ENCODE data around the gene PTPA. TPM values are rescaled to one million over a fixed set of nuclear protein-coding genes. Genes with fewer than 3 reads are reported as not detected.

PTPA gene
- total and polyA plus RNA-seq, 9 of the 15 experiments (the other 6 are each of a cell fraction or from before 2014, with no cell fraction given), result 1.7 to 121 (median 72.6) TPM

GRCh38 chr9:129131300-129132145 lies 20.3 kb downstream of the PTPA start (continued):
- no peak for TF ChIP-seq NFYB (IDR thresholded peaks at IDR 0.05; ENCODE audit: extremely low read depth, insufficient read length)
- peak; percentile 34; the same call in 1 of the 2 replicates for TF ChIP-seq ATF7 (IDR thresholded peaks at IDR 0.05)
- TF ChIP-seq U2AF2 (optimal IDR thresholded peaks at IDR 0.05; ENCODE audit: low read depth, low read length), result no peak
- no peak for TF ChIP-seq ATF6 (CRISPR knock-in tag; IDR thresholded peaks at IDR 0.05)
- no peak for TF ChIP-seq NR3C1 (CRISPR knock-in tag; IDR thresholded peaks at IDR 0.05)
- no peak for TF ChIP-seq CUX1 (CRISPR knock-in tag; IDR thresholded peaks at IDR 0.05)
- no peak for TF ChIP-seq ZNF445 (CRISPR knock-in tag; IDR thresholded peaks at IDR 0.05; ENCODE audit: low read depth)
- no peak for TF ChIP-seq POLR3A (IDR thresholded peaks at IDR 0.05; ENCODE audit: borderline replicate concordance, extremely low read depth, insufficient read depth, insufficient read length)
- peak; percentile 79 for TF ChIP-seq DEAF1 (CRISPR knock-in tag; IDR thresholded peaks at IDR 0.05)
- no peak for TF ChIP-seq THAP12 (CRISPR knock-in tag; IDR thresholded peaks at IDR 0.05)
- 0 out of 2 replicates have a peak, but pooled peaks have one; percentile 16 for TF ChIP-seq BHLHE40 (IDR thresholded peaks at IDR 0.05; ENCODE audit: low read length)
- no peak for TF ChIP-seq ZNF140 (CRISPR knock-in tag; IDR thresholded peaks at IDR 0.05)
- TF ChIP-seq ZNF766 (CRISPR knock-in tag; conservative IDR thresholded peaks at IDR 0.05), result no peak
- no peak for TF ChIP-seq ZNF707 (CRISPR knock-in tag; conservative IDR thresholded peaks at IDR 0.05)
- TF ChIP-seq SRF (CRISPR knock-in tag; IDR thresholded peaks at IDR 0.05), result peak in 1 of 2 experiments; percentile 47; a peak in 1 of 4 replicates
